ENCODE data around the gene FRAT1.

FRAT1 gene

GRCh38 chr10:97307866-97308780 is 10.9 kb upstream of the FRAT1 start:
- no peak for DNase-seq (ENCODE audit: low read depth)

GRCh38 chr10:97311111-97311626 is 7.9 kb upstream of the FRAT1 start:
- DNase-seq (ENCODE audit: low read depth): no peak

GRCh38 chr10:97312897-97313296 is 6.2 kb upstream of the FRAT1 start:
- no peak for DNase-seq (ENCODE audit: low read depth)

GRCh38 chr10:97314671-97315070 is 4.4 kb upstream of the FRAT1 start:
- no peak for DNase-seq (ENCODE audit: low read depth)

- peak; percentile 31 for DNase-seq (ENCODE audit: low read depth)
Observed at GRCh38 chr10:97319671-97320479, 804 bp downstream of the FRAT1 start.

GRCh38 chr10:97320480-97321031 is 1.5 kb downstream of the FRAT1 start:
- DNase-seq (ENCODE audit: low read depth): no peak

- no peak for DNase-seq (ENCODE audit: low read depth)
Observed at GRCh38 chr10:97321032-97321803, 2.1 kb downstream of the FRAT1 start.

- no peak for DNase-seq (ENCODE audit: low read depth)
Observed at GRCh38 chr10:97321804-97322190, 2.7 kb downstream of the FRAT1 start.

- DNase-seq (ENCODE audit: low read depth): no peak
Observed at GRCh38 chr10:97323501-97323900, 4.4 kb downstream of the FRAT1 start.

- DNase-seq (ENCODE audit: low read depth): no peak
Observed at GRCh38 chr10:97325754-97326153, 6.7 kb downstream of the FRAT1 start.

- DNase-seq (ENCODE audit: low read depth): no peak
Observed at GRCh38 chr10:97327348-97328294, 8.6 kb downstream of the FRAT1 start.

- no peak for DNase-seq (ENCODE audit: low read depth)
Observed at GRCh38 chr10:97328646-97329453, 9.8 kb downstream of the FRAT1 start.

- DNase-seq (ENCODE audit: low read depth): no peak
Observed at GRCh38 chr10:97329766-97330165, 10.7 kb downstream of the FRAT1 start.

GRCh38 chr10:97331153-97331703 is 12.2 kb downstream of the FRAT1 start:
- no peak for DNase-seq (ENCODE audit: low read depth)

GRCh38 chr10:97332591-97333350 is 13.7 kb downstream of the FRAT1 start:
- no peak for DNase-seq (ENCODE audit: low read depth)

GRCh38 chr10:97333351-97333600 is 14.2 kb downstream of the FRAT1 start:
- DNase-seq (ENCODE audit: low read depth): no peak

- DNase-seq (ENCODE audit: low read depth): no peak
Observed at GRCh38 chr10:97333601-97334369, 14.7 kb downstream of the FRAT1 start.
